DND-41 (cell line): Measurements from ENCODE around the gene ST14.

ENCODE experiments used
- ATAC-seq: fragments of 200-7000 bp; cut with Tn5 transposase; 3 replicates; pipeline ENCODE4 v1.9.1; 2021; ENCODE audit warnings: low read depth; ENCODE audit not compliant: insufficient read depth
- DNase-seq: peaks from one replicate; pipeline ENCODE4 v3.0.0-alpha.2; 2020
- H2AFZ ChIP-seq: 2 replicates; pipeline ENCODE4 v1.6.0; 2012; ENCODE audit warnings: low read depth, low read length
- H3K27ac ChIP-seq: 2 replicates; pipeline ENCODE4 v1.5.1; 2012; ENCODE audit warnings: low read length, inconsistent platforms
- H3K27me3 ChIP-seq: fragments of 200-600 bp; sonication (generic); 2 replicates; pipeline ENCODE4 v1.6.0; 2012; ENCODE audit warnings: low read length, mild to moderate bottlenecking, inconsistent platforms; ENCODE audit not compliant: insufficient read depth, poor library complexity
- H3K36me3 ChIP-seq: 2 replicates; pipeline ENCODE4 v1.5.1; 2012; ENCODE audit warnings: low read length, inconsistent platforms; ENCODE audit not compliant: insufficient read depth
- H3K4me1 ChIP-seq: 2 replicates; pipeline ENCODE4 v1.5.1; 2012; ENCODE audit warnings: mild to moderate bottlenecking, low read length; ENCODE audit not compliant: insufficient read depth
- H3K4me2 ChIP-seq: 2 replicates; pipeline ENCODE4 v1.6.0; 2012; ENCODE audit warnings: mild to moderate bottlenecking, moderate library complexity, low read length, inconsistent platforms; ENCODE audit not compliant: insufficient read depth
- H3K4me3 ChIP-seq, 2 experiments: fragments of 200-600 bp in 1 of 2; shearing (Covaris generic) in 1 of 2; 2 replicates each; pipeline ENCODE4 v1.5.1; 2012 to 2016; ENCODE audit warnings: inconsistent platforms in 2 of 2, low read length in 2 of 2, mild to moderate bottlenecking in 2 of 2, low read depth in 1 of 2, moderate library complexity in 1 of 2
- H3K79me2 ChIP-seq: 2 replicates; pipeline ENCODE4 v1.6.0; 2012; ENCODE audit warnings: low read length, inconsistent platforms; ENCODE audit not compliant: insufficient read depth
- H3K9ac ChIP-seq: 2 replicates; pipeline ENCODE4 v1.6.0; 2012; ENCODE audit warnings: low read depth, mild to moderate bottlenecking, inconsistent platforms, low read length, moderate library complexity
- H3K9me3 ChIP-seq: 2 replicates; pipeline ENCODE4 v1.5.1; 2012; ENCODE audit warnings: low read length, moderate library complexity, mild to moderate bottlenecking, inconsistent platforms; ENCODE audit not compliant: insufficient read depth, severe bottlenecking
- H4K20me1 ChIP-seq: 2 replicates; pipeline ENCODE4 v1.6.0; 2012; ENCODE audit warnings: low read length; ENCODE audit not compliant: insufficient read depth
- CTCF ChIP-seq: IDR thresholded peaks from 2 replicates; pipeline ENCODE4 v1.5.1; 2012; ENCODE audit warnings: borderline replicate concordance, low read length, moderate library complexity, mild to moderate bottlenecking; ENCODE audit not compliant: poor library complexity, severe bottlenecking; ENCODE audit errors: extremely low read depth
- EZH2 ChIP-seq: IDR thresholded peaks from 3 replicates; pipeline ENCODE4 v1.6.1; 2012; ENCODE audit warnings: borderline replicate concordance, low read depth, mild to moderate bottlenecking, moderate library complexity, low read length, inconsistent platforms; ENCODE audit not compliant: severe bottlenecking

ST14 gene

GRCh38 chr11:130159657-130160497 lies at the start of gene ST14:
ST14 (plus strand) TSS chr11:130159782; CDS start chr11:130159980, 198 bp downstream.
- no peaks in the 10 kb centered on the region for H3K36me3 ChIP-seq
- H3K4me2 ChIP-seq, result no peak within 1 kb of the TSS
- no peak for DNase-seq
- no peaks in the 10 kb centered on the region for H3K9me3 ChIP-seq
- H3K79me2 ChIP-seq, result no peaks in the 10 kb centered on the region
- no peaks in the 10 kb centered on the region for H3K27me3 ChIP-seq
- no peak for ATAC-seq
- no peak within 1 kb of the TSS for H3K27ac ChIP-seq
- no peak within 1 kb of the TSS for H3K9ac ChIP-seq
- no peak within 1 kb of the TSS for H2AFZ ChIP-seq
- 0 out of 2 replicates have a peak, but pooled peaks cover 4% of the 10 kb centered on the region for H4K20me1 ChIP-seq
- TF ChIP-seq CTCF (no peak), EZH2 (no peak)
- H3K4me1 ChIP-seq, result no peaks in the 10 kb centered on the region
- H3K4me3 ChIP-seq, result no peak within 1 kb of the TSS

GRCh38 chr11:130110339-130111108 lies 49.1 kb upstream of the ST14 start:
- Histone ChIP-seq H3K27ac (no peak overlapping the region), H3K27me3 (no peaks in the 10 kb centered on the region), H4K20me1 (no peaks in the 10 kb centered on the region), H3K79me2 (no peaks in the 10 kb centered on the region; the same call in 1 of the 2 replicates), H3K36me3 (peaks cover 23% of the 10 kb centered on the region; the same call in 1 of the 2 replicates), H3K4me1 (no peaks in the 10 kb centered on the region), H3K4me2 (no peak overlapping the region), H2AFZ (no peak overlapping the region), H3K4me3 (no peak overlapping the region), H3K9ac (no peak overlapping the region), H3K9me3 (no peaks in the 10 kb centered on the region)
- TF ChIP-seq EZH2 (no peak), CTCF (no peak)
- no peak for DNase-seq
- no peak for ATAC-seq

- no peak overlapping the region for H3K27ac ChIP-seq
- H3K9ac ChIP-seq, result no peak overlapping the region
- no peaks in the 10 kb centered on the region for H3K27me3 ChIP-seq
- no peak for TF ChIP-seq CTCF
- TF ChIP-seq EZH2, result no peak
- H3K4me1 ChIP-seq, result peaks cover 5% of the 10 kb centered on the region
- no peaks in the 10 kb centered on the region for H4K20me1 ChIP-seq
- peaks cover 23% of the 10 kb centered on the region; the same call in 1 of the 2 replicates for H3K36me3 ChIP-seq
- H2AFZ ChIP-seq, result no peak overlapping the region
- no peak overlapping the region for H3K4me3 ChIP-seq
- no peaks in the 10 kb centered on the region for H3K9me3 ChIP-seq
- H3K4me2 ChIP-seq, result no peak overlapping the region
- no peaks in the 10 kb centered on the region for H3K79me2 ChIP-seq
- no peak for ATAC-seq
- DNase-seq, result no peak
Measured at GRCh38 chr11:130112071-130112830, 47.3 kb upstream of the ST14 start.
